Epithelial cell of esophagus (primary cell): ENCODE measurements around the gene ANKRD49.

Experiments used
- DNase-seq: peaks from one replicate; pipeline ENCODE4 v3.0.0; 2010; ENCODE audit warnings: low read depth
- H3K4me3 ChIP-seq: 2 replicates; pipeline ENCODE4 v1.5.1; 2011; ENCODE audit warnings: mild to moderate bottlenecking, low read length, control low read depth
- TF ChIP-seq, protein P1 (sequence below): IDR thresholded peaks from 2 replicates; pipeline ENCODE4 v1.5.1; 2011; ENCODE audit warnings: low read depth, mild to moderate bottlenecking, low read length, control low read depth, inconsistent platforms; ENCODE audit not compliant: insufficient read depth; ENCODE audit errors: missing control alignments

ANKRD49 gene

DNA sequence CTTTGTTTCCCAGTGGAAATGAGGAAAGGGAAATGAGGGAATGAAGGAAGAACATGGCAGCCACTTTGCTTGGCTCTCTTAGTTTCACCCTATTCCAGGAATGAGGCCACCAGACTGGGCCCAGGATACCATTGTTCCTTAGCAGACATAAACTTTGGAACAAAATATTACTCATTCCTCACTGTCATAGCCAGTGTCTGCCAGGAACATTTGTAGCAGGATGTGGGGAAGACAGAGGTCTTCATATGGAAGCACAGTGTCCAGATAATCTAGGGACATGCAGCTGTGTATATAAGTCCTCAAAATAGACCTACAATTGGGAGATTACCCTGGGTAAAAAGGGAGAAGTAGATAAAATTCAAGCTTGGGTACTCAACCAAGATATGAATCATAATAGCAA is 34.8 kb downstream of the ANKRD49 start:
- DNase-seq = no peak
- TF ChIP-seq, protein P1, sequence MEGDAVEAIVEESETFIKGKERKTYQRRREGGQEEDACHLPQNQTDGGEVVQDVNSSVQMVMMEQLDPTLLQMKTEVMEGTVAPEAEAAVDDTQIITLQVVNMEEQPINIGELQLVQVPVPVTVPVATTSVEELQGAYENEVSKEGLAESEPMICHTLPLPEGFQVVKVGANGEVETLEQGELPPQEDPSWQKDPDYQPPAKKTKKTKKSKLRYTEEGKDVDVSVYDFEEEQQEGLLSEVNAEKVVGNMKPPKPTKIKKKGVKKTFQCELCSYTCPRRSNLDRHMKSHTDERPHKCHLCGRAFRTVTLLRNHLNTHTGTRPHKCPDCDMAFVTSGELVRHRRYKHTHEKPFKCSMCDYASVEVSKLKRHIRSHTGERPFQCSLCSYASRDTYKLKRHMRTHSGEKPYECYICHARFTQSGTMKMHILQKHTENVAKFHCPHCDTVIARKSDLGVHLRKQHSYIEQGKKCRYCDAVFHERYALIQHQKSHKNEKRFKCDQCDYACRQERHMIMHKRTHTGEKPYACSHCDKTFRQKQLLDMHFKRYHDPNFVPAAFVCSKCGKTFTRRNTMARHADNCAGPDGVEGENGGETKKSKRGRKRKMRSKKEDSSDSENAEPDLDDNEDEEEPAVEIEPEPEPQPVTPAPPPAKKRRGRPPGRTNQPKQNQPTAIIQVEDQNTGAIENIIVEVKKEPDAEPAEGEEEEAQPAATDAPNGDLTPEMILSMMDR = no peak
- no peak overlapping the region for H3K4me3 ChIP-seq

DNA sequence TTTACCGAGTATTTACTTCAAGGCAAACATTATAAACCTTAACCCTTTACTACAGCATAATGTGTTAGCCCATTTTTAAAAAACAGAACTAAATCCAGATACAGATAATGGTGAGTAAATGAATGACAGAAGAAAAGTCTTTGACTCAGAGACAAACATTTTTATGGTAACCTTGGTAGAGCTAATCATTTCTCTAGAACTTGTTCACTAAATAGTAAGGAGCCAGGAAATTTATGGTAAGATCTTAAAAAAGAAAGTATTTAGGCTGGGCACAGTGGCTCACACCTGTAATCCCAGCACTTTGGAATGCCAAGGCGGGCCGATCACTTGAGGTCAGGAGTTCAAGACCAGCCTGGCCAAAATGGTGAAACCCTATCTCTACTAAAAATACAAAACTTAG is 38.4 kb downstream of the ANKRD49 start:
- no peak overlapping the region for H3K4me3 ChIP-seq
- TF ChIP-seq, protein P1 = no peak
- no peak for DNase-seq

DNA sequence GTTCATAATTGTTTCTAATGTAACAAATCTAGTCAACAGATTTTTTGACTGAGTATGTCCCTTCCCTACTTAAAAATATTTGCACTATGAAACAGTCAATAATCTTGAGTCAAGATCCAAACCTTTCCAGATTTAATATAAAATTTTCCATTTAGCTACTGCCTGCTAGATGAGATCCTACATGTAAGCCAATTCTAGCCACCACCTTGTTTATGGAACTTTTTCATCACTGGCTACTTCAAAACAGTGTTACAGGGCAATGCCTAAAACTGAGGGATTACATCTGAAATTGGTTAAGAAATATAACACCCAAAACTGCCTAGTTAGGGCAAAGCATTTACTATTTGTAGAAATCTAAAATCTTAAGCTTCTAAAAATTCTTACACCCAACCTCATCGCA is 39.4 kb downstream of the ANKRD49 start:
- no peak for DNase-seq
- TF ChIP-seq, protein P1 = no peak

DNA sequence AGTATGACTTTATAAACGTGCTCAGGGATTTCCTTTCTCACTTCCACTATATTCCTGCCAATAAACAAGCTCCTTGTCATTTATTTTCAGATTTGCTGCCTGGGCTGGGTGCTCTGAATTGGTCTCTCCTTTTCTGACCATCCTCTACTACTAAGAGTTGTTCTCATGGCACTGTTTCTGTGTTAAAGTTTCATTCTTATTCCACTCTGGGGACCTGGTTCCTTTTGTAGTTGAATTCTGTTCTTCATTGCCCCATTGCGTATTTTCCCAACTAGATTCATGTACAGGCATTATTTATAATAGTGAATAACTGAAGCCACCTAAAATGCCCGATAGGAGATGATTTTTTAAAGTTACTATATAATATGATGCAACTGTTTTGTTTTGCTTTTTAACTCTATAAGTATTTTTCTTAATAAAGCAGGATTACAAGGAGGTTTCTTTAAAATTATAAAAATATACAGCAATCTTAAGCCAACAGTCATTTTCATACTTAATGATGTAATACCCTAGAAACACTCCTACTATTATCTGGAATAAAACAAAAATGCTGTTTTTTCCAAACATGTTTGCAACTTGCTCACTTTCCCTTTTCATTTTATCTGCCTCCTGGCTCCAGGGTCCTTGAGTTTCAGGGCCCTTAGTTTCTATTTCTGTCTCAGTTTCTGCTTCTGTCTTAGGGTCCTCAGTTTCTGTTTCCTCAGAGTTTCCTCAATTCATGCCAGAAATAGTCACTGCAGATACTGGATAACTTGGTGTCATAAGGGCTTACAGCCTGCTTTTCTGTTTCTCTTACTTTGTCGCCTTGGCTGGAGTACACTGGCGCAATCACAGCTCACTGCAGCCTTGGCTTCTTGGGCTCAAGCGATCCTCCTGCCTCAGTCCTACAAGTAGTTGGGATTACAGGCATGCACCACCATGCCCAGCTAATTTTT is 40.2 kb downstream of the ANKRD49 start:
- H3K4me3 ChIP-seq = no peak overlapping the region
- TF ChIP-seq, protein P1 = no peak
- DNase-seq = no peak

More for the DNA sequence above, 39.4 kb downstream of the ANKRD49 start:
- H3K4me3 ChIP-seq = no peak overlapping the region

- DNase-seq = no peak
- H3K4me3 ChIP-seq = no peak overlapping the region
- TF ChIP-seq, protein P1 = no peak
Measured at GRCh38 chr11:94536386-94536785, 42.6 kb downstream of the ANKRD49 start.

DNA sequence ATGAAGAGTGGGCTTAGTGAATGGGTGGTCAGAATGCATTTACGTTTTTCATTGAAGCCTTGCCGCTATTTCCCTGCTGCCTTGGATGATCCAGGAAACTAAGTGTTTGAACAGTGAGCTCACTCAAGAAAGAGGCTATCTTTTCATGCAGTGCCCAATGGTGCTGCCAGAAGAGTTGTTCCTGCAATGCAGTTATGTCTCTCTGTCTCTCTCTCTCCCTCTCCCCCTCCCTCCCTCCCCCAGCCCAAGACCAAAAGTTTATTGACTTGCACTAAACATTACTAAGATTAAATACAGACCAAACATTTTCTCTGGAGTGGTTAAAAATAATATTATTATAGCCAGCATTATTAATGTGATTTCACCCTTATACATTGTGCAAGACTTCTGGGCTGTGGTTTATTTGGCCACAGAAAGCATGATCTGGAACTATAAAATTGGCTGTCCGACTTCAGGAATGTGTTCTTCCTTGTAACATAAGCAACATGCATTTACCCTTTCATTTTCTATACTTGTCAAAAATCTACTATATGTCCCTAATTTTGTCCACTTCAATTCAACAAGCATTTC is 43.3 kb downstream of the ANKRD49 start:
- TF ChIP-seq, protein P1 = no peak
- H3K4me3 ChIP-seq = no peak overlapping the region
- no peak for DNase-seq
